Measurements from ENCODE around the gene RHAG. TPM values are rescaled to one million over a fixed set of nuclear protein-coding genes. Genes with fewer than 3 reads are reported as not detected.

Gene RHAG
- total and polyA plus RNA-seq, 2 of the 8 experiments (the other 6 are each of a cell fraction or from before 2014, with no cell fraction given) = not detected

GRCh38 chr6:49637350-49637731, 702 bp upstream of the RHAG start (continued):
- TF ChIP-seq YY1 (IDR thresholded peaks at IDR 0.05; ENCODE audit: low read depth, low read length) (no peak), CBX5 (IDR thresholded peaks at IDR 0.05; ENCODE audit: low read depth, low read length) (no peak), NANOG (IDR thresholded peaks at IDR 0.05; ENCODE audit: insufficient read depth, low read depth, low read length, poor library complexity, severe bottlenecking) (no peak), BRCA1 (IDR thresholded peaks at IDR 0.05; ENCODE audit: low read depth, low read length) (no peak)
